HuH-7.5 (cell line): Measurements from ENCODE around the gene PIK3R5.

Source experiments
- DNase-seq: peaks from one replicate; pipeline ENCODE4 v3.0.0; 2011; ENCODE audit warnings: low spot score

Gene PIK3R5

DNA sequence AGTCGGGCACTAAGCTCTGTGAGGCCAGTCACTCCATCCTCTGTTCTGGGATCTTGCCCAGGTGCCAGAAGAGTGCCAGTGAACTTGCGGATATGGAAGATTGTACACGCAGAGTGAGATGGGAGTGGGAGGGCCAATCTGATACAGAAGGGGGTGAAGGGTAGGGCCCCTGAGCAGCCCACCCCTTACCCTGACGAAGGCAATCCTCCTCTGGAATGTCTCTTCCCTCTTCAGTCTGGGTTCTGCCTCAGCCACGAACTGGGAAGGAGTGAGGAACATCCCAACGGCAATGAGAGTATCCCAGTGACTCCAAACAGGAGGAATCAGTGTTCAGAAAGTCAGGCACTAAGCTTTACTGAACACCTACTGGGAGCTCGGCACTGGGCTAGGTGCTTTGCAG is 86.1 kb downstream of the PIK3R5 start:
- DNase-seq: no peak

DNA sequence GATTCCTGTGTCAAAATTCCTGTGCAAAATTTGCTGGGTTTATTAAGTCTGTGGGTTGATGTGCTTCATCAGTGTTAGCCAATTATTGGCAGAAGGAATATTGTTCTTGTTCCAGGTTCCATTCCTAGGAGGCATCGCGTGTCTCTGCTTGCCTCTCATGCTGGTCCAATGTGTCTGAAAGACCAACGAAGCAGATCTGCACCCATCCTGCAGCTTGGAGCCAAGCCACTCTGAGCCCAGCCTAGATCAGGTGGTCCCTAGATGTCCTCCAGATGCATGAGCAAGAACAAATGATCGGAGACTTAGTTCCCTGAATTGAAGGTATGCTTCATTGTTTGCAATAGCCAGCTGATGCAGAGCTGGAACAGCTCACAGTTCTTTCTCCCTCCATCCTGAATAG is 87.5 kb downstream of the PIK3R5 start:
- DNase-seq: no peak

DNA sequence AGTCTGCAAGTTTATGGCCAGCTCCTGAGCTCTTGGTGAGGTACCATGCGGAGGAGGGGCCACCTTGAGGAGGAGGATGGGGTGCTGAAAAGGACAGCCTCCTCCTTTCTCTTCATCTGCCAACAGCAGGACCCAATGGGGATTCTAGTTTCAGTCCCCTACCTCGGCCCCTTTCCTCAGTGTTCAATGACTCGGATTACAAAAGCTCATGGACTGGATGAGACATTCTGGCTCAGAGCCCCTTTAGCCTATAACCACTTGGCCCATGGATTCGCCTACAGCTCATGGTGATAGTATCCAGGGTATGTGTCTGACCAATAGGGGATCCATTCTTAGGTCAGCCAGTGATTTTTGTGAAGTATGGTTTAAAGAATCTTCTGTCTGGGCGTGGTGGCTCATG is 89.5 kb downstream of the PIK3R5 start:
- no peak for DNase-seq

DNA sequence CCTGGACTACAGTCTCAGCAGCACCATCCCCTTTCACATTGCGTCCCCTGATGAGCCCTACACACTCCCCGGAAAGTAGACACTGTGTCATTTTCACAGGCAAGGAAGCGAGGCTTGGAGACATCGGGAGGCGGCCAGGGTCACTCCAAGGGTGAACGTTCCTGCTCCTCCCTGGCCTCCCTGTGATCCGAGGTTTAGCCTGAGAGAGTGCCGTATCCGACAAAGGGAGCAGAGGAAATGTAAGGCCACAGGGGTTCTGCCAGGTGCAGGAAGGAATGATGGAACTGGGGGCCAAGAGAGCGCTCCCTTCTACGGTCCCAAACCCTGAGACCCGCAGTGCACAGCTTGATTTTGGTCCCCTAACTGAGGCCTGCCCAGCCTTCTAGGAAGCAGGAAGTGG is 90.1 kb downstream of the PIK3R5 start:
- no peak for DNase-seq

DNA sequence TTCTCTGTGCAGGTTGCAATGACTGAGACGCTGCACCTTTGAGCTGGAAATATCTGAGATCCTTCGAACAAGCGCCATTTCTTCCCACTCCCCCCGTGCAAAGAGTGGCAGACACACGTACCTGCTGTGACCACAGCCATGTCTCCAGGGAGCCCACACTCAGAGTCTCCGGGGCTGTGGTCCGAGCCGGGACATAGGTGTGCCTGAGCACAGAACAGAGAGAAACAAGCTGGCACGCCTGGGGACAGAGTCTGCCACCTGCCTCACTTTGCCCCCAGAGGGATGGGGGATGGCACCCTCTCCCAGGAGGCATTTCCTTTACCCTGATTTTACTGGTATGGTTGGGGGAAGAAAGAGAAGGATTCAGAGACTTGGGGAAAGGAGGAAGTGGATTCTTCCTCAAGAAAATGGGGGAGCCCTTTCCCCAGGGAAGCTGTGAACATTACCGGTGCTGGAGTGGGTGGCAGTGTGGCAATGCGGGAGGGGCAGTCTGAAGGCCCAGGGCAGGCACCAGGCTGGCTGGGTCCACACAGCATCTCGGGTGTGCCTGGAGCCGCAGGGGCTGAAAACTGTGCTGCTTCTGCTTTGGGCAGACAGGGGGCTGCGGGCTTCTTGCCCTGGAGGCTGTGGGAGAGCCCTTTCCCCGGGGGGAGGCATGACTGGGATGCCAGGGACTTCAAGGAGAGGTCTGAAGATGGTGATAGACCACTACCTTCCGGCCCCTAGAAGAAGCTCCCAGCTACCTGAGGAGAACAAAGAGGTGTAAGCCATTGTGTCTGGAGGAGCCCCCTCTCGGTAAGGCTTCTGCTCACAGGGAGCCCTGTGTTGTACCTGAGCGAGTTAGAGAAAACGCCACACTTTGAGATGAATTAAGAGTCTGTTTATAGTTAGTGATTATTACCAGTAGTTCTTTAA is 91.4 kb downstream of the PIK3R5 start:
- no peak for DNase-seq

DNA sequence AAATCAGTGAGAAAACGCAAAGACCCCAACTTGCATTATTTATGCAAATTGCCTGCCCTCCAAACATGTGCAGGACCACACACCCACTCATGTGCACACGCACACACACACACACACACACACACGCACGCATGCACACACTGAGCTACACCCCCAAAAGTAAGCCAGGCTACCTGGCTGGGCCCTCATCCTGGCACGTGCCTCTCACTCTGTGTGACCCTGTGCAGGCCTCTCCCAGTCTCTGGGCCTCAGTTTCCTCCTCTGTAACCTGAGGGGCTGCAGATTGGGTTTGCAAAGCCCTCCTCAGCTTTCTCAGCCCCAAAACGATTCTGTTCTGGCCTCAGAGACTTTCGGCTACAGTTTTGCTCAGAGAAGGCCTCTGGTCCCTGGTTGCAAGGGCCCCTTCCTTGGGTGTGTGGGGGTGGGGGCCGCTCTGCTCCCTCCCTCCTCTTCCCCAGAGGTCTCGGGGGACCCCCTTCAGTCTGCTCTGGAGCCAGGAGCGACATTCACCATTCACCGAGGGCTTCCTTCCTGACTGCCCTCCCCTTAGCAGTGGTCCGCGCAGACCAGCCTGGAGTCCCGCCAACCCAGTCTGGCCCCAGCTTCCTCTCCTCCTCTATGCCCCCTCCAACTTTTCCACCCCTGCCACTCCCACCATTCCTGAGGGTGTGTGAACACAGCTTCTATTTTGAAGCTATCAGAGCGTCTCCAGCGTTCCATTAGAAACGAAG is 92.6 kb downstream of the PIK3R5 start:
- DNase-seq: no peak

DNA sequence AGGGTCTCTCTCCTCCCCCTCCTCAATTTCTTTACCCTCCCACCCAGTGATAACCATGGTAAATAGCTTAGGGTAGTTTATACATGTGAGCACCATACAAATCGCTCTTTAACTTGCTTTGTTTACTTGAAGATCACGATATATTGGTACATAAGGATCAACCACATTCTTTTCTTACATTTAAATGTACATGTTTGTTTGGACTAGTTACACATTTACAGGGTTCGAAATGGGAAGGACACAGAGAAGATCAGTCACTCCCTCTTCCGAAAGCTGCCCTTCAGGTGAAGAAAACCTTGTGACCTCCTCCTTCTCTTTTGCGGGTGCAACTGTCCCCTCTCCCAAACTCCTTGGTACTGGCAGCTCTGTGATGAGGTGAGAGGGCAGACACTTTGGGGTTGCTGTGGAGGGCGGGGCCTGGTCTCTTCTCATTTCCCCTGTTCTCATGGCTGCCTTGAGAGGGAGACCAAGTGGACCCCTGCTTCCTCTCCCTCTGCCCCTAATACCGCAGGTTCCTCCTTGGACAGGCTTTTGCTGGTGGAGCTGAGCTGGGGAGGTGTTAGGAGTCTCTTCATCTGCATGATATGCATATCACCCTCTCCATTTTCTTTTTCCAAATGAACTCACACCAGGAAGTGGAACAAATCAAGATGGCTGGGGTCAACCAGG is 93.3 kb downstream of the PIK3R5 start:
- no peak for DNase-seq

DNA sequence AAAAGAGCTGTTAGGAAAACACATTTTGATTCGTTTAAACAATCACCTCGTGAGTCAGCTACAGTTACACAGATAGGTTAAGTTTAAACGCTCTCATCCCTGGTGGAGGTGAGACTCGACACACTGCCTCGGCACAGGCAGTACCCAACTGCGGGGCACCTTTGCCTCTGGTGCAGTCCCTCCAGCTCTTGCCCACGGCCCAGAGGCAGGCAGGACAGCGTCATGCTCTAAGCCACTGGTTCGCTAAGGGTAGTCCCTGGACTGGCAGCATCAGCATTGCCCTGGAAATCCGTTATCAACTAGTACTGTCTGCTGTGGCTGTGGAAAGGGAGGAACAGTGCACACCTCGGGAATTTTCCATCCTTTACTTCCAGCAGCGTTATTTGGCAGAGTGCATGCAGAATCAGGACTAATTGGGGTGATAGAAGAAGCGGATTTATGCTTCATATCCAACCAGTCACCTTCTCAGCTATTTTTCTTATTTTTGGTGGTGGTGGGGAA is 94.4 kb downstream of the PIK3R5 start:
- DNase-seq: no peak

DNA sequence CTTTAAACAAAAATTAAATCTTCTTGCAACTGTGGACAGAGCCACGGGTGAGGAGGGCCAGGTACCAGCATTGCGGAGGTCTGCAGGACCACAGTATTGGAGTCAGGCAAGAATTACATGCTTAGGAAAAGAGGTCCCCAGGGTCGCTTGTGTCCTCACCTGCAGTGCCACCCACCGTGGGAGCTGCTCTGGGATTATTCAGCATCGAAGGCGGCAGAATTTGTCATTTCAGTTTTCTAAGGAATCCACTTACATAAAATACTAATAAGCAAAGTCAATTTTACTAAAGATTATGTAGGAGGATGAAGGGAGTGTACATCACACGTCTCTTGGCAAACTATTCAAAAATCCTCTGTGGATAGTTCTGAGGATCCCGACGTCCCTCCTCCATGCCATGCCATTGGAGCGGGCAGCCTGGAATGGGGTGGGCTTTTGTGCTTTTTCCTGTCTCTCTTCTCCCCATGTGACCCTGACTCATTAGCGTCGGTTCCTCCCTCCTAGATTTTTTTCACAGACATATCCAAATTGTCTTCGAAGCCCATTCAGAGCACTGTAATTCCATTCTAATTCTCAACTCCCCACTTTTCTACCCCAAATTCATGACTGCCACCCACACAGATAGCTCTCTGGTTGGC is 95.0 kb downstream of the PIK3R5 start:
- no peak for DNase-seq

DNA sequence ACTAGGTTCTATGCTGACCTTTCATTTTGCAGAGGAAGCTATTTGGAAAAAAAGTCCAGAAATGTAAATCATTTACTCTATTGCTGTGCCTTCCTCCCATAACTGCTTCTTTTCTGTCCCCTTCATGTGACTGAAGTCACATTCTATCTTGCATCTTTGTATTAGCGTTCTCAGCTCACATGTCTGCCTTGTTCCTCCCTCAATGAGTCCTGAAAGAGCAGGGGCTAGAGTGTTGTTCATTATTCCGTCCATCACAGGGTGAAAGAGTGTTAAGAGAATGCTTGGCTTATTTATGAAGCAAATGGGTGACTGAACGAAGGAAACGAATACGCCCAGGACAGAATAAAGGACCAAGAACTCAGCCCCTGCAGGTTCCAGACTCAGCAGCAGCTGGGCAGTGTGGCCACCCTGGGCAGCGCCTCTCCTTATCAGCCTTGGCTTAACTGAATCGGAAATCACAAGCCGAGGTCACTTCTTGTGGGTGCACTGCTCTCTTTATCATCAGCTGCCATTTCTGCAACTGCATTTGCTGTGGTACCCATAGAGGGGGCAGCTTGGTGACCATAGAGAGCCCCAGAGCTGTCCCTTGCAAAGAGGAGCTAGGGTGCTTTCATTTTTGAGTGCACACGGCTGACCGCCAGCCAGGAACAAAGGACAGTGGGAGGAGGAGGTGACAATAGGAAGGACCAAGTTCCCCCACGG is 96.2 kb downstream of the PIK3R5 start:
- no peak for DNase-seq

DNA sequence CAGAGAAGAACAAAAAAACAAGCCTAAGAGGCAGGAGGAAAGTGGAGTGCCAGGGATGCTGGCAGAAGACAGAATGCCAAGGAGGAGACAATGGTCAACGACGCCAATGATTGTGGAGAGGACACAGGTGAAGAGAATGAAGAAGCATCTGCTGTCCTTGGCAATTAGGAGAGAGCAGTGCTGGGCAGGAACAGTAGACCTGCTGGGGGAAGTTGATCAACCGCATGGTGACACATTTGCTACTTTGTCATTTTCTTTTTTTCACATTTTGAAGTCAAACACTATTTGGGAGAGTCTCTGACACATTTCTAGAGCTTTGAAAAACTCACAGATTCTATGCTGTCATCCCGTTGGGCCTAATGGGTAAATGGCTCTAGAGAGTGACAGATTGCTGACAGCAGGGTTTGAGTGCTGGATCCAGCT is 97.0 kb downstream of the PIK3R5 start:
- no peak for DNase-seq

DNA sequence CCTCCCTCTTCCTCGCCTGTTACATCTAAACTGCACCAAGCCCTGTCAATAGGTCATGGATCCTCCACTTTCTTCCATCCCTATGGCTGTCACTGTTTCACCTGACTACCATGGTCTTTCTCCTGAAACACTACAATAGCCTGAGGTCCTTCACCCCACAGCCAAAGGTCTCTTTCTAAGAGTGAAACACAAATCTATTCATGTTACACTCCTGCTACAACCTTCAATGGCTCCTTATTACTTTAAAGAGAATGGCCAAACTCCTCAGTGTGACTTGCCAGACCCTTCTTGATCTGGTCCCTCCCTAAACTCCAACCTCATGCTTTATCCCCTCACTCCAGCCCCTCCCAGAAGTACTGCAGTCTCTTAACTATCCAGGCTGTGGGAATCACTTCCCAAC is 97.4 kb downstream of the PIK3R5 start:
- no peak for DNase-seq

DNA sequence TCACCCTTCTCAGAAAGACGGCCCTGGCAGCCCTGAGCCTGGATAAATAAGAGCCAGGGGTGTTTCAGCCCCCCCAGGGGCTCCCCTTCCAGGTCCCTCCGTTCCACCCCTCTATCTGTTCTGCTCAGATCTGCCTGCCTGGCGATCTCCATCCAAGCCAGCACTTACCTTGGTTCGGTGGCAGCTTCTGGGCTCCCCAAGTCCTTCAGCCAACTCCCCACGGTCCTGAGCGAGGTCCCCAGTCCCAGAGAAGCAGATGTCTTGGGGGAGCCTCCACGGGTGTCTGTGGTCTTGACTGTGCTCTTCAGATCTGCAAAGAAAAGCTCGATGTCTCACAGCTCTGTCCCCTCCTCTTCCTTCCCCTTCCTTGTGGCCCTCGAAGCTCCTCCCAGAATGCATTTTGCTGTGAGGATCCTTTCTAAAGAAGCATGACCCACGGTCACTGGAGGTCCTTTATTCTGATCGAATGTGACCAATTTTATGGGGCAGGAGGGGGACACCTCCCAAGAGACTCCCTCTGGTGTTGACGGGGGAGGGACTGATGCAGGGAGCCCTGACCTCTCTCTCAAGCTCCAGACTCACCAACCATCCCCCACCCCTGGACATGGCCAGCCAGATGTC is 98.0 kb downstream of the PIK3R5 start, which contains the start of gene PIK3R6:
PIK3R6 (minus strand) TSS at position 314 of the 621 bp plus-strand sequence. CDS start 17,880 bp downstream, outside the sequence.
- no peak for DNase-seq

DNA sequence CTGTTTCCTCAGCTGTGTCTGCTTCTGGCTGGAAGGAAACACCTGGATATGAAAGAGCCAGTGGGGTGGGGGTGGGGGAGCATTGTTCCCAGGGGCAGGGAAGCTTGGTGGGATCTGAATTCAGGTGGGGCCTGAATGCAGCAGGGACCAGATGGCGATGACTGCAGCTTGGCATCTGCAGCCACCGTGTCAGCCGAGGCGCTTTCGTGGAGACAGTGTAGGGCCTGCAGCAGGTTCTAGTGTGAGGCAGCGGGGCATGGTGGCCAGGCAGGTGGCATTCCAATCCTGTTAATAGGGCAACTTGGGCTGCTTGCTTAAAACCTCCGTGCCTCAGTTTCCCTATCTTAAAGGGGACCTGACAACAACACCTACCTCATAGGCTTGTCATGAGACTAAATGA is 99.7 kb downstream of the PIK3R5 start:
- no peak for DNase-seq

DNA sequence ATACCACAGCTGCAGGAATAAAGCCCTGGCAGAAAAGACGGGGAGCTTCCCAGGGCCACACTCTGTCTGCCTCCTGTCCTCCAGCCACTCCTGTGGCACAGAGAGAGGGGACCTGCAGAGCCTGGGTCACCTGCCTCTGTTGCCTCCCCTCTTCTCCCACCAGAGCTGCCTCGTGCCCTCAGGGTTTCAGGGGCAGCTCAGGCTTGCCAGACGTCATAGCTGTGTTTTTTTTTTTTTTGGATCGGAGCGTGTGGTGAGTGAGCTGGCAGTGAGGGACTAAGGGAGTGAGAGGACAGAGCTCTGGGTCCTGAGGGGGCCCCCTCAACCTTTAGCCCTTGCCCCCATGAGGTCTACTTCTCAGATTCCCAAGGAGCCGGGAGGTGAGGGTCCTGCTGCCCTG is 100.1 kb downstream of the PIK3R5 start:
- DNase-seq: no peak

DNA sequence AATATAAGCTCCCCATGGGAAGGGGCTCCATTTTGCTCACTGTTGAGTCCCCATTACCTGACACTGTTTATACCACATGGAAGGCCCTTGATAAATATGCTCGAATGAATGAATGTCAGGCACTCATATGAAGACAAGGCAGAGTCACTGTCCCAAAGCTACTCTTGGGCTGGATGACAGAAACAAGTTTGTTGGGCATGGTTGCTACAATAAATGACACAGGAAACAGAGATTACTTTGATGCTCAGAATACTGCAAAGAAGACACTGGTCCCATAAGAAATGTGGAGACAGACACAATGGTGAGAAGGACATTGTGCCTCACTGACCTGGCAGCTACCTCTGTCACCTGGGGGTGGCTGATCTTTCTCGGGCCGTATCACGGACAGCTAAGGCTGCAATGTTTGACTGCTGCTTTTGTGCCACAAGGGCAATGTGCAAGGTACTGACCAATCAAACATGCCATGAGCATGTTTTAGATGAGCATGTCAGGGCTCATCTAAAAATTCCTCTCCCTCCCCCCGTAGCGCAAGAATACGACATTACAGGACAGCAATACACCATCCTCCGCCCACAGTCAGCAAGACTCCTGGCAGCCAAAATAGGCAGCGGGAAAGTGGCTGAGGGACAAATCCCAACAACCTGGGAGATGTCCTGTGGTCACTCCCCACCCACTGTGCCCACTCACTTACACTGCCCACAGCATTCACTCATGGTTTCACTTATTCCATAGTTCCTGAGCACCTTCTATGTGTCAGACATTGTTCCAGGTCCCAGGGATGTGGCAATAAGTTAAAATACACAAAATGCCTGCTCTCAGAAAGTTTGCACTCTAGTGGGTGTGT is 103.1 kb downstream of the PIK3R5 start:
- no peak for DNase-seq

DNA sequence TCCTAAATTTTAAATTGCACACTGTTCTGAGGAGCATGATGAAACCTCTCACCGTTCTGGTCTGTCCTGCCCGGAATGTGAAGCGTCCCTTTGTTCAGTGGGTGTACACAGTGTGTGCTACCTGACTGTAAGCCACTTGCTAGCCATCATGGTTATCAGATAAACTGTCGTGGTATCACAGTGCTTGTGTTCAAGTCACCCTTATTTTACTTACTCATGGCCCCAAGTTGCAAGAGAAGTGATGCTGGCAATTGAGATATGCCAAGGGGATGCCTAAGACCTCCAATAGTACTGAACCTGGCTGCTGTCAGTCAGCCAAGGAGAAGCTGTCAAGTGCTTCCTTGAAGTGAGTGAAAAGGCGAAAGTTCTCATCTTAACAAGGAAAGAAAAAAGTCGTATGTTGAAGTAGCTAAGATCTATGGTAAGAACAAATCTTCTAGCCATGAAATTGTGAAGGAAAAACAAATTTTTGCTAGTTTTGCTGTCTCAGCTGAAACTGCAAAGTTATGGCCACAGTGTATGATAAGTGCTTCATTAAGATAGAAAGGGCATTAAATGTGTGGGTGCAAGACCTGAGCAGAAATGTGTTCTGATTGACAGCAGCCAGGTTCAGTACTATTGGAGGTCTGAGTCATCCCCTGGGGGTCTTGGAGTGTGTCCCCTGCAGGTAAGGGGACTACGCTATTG is 103.9 kb downstream of the PIK3R5 start:
- DNase-seq: no peak

DNA sequence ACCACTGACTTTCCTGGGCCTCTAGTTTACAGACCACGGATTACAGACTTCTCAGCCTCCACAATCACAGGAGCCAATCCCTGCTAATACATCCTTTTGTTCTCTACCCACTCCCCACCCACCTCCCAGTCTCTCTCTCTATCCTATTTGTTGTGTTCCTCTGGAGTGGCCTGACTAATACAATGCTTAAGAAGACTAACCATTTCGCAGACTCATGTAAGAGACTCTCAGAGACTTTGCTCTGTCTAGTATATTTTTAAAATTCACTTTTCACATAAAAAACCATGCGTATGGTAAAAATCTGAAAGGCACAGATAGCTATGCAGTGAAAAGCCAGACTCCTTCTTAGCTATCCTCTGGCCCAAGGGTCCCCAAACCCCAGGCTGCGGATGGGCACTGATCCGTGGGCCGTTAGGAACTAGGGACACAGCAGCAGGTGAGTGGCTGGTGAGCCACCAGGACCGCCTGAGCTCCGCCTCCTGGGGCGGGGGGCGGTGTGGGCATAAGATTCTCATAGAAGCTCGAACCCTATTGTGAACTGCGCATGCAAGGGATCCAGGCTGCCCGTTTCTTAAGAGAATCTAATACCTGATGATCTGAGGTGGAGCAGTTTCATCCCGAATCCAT is 105.6 kb downstream of the PIK3R5 start:
- DNase-seq: no peak
